GM18873 (cell line): ENCODE data around the gene ADCY9.
"Not testable (repeated sequence)": the region's sequence is repeated elsewhere in the genome, so short reads cannot be mapped to it uniquely, and the experiment has no call there.

Experiments used
- ATAC-seq: cut with Tn5 transposase; IDR thresholded peaks from one replicate; pipeline ENCODE4 v1.9.1; 2021; ENCODE audit warnings: mild to moderate bottlenecking, moderate library complexity, moderate number of reproducible peaks; ENCODE audit not compliant: unreplicated experiment, low FRiP score

Gene ADCY9

GRCh38 chr16:4042581-4042980 is 73.7 kb downstream of the ADCY9 start:
- ATAC-seq = no peak

- ATAC-seq = no peak
Measured at GRCh38 chr16:4038448-4038847, 77.8 kb downstream of the ADCY9 start.

GRCh38 chr16:4036952-4037351 is 79.3 kb downstream of the ADCY9 start:
- ATAC-seq = not testable (repeated sequence)

- no peak for ATAC-seq
Measured at GRCh38 chr16:4034963-4035362, 81.3 kb downstream of the ADCY9 start.

GRCh38 chr16:4033951-4034350 is 82.3 kb downstream of the ADCY9 start:
- ATAC-seq = no peak

GRCh38 chr16:4032768-4033167 is 83.5 kb downstream of the ADCY9 start:
- no peak for ATAC-seq

- no peak for ATAC-seq
Measured at GRCh38 chr16:4028144-4028543, 88.1 kb downstream of the ADCY9 start.

- ATAC-seq = no peak
Measured at GRCh38 chr16:4026854-4027253, 89.4 kb downstream of the ADCY9 start.

GRCh38 chr16:4025428-4025827 is 90.8 kb downstream of the ADCY9 start:
- no peak for ATAC-seq

- ATAC-seq = no peak
Measured at GRCh38 chr16:4021916-4022315, 94.3 kb downstream of the ADCY9 start.

- no peak for ATAC-seq
Measured at GRCh38 chr16:4021070-4021779, 95.0 kb downstream of the ADCY9 start.

GRCh38 chr16:4019371-4019791 is 96.9 kb downstream of the ADCY9 start:
- no peak for ATAC-seq

- no peak for ATAC-seq
Measured at GRCh38 chr16:4018391-4018790, 97.9 kb downstream of the ADCY9 start.

GRCh38 chr16:4017807-4018206 is 98.4 kb downstream of the ADCY9 start:
- no peak for ATAC-seq

- ATAC-seq = no peak
Measured at GRCh38 chr16:4016658-4017057, 99.6 kb downstream of the ADCY9 start.

- no peak for ATAC-seq
Measured at GRCh38 chr16:4016005-4016352, 100.3 kb downstream of the ADCY9 start.

GRCh38 chr16:4015275-4016004 is 100.8 kb downstream of the ADCY9 start:
- ATAC-seq = no peak

- no peak for ATAC-seq
Measured at GRCh38 chr16:4011940-4012629, 104.2 kb downstream of the ADCY9 start.

- ATAC-seq = no peak
Measured at GRCh38 chr16:4011225-4011939, 104.9 kb downstream of the ADCY9 start.

GRCh38 chr16:4010225-4011158 is 105.8 kb downstream of the ADCY9 start:
- ATAC-seq = no peak
